DND-41 (cell line): ENCODE measurements around the gene CFAP68.

Source experiments
- CTCF ChIP-seq: IDR thresholded peaks from 2 replicates; pipeline ENCODE4 v1.5.1; 2012; ENCODE audit warnings: borderline replicate concordance, low read length, moderate library complexity, mild to moderate bottlenecking; ENCODE audit not compliant: poor library complexity, severe bottlenecking; ENCODE audit errors: extremely low read depth
- EZH2 ChIP-seq: IDR thresholded peaks from 3 replicates; pipeline ENCODE4 v1.6.1; 2012; ENCODE audit warnings: borderline replicate concordance, low read depth, mild to moderate bottlenecking, moderate library complexity, low read length, inconsistent platforms; ENCODE audit not compliant: severe bottlenecking

- TF ChIP-seq CTCF (no peak), EZH2 (no peak)
These were observed 26.1 kb downstream of the CFAP68 start for GRCh38 chr11:111905411-111905810.
